Measurements from ENCODE around the gene AIG1.
"Not testable (repeated sequence)": the region's sequence is repeated elsewhere in the genome, so short reads cannot be mapped to it uniquely, and the experiment has no call there.

Gene AIG1

GRCh38 chr6:143276436-143276835 is 215.7 kb downstream of the AIG1 start:
- no peak for DNase-seq (ENCODE audit: low read depth)

GRCh38 chr6:143279385-143279784 is 218.7 kb downstream of the AIG1 start:
- DNase-seq (ENCODE audit: low read depth) = no peak

GRCh38 chr6:143283887-143284645 is 223.4 kb downstream of the AIG1 start:
- DNase-seq (ENCODE audit: low read depth) = no peak

- no peak for DNase-seq (ENCODE audit: low read depth)
These were observed 225.6 kb downstream of the AIG1 start for GRCh38 chr6:143286251-143286795.

- no peak for DNase-seq (ENCODE audit: low read depth)
These were observed 228.2 kb downstream of the AIG1 start for GRCh38 chr6:143288923-143289322.

GRCh38 chr6:143290206-143290605 is 229.5 kb downstream of the AIG1 start:
- no peak for DNase-seq (ENCODE audit: low read depth)

- DNase-seq (ENCODE audit: low read depth) = no peak
These were observed 232.8 kb downstream of the AIG1 start for GRCh38 chr6:143293523-143293922.

- no peak for DNase-seq (ENCODE audit: low read depth)
These were observed 233.7 kb downstream of the AIG1 start for GRCh38 chr6:143294265-143294860.

- DNase-seq (ENCODE audit: low read depth) = no peak
These were observed 235.2 kb downstream of the AIG1 start for GRCh38 chr6:143295932-143296331.

- DNase-seq (ENCODE audit: low read depth) = no peak
These were observed 237.4 kb downstream of the AIG1 start for GRCh38 chr6:143298071-143298470.

GRCh38 chr6:143299253-143300166 is 238.8 kb downstream of the AIG1 start:
- no peak for DNase-seq (ENCODE audit: low read depth)

GRCh38 chr6:143301188-143301587 is 240.5 kb downstream of the AIG1 start:
- DNase-seq (ENCODE audit: low read depth) = no peak

- DNase-seq (ENCODE audit: low read depth) = not testable (repeated sequence)
These were observed 247.1 kb downstream of the AIG1 start for GRCh38 chr6:143307760-143308159.

- DNase-seq (ENCODE audit: low read depth) = no peak
These were observed 252.5 kb downstream of the AIG1 start for GRCh38 chr6:143313163-143313562.

- no peak for DNase-seq (ENCODE audit: low read depth)
These were observed 260.9 kb downstream of the AIG1 start for GRCh38 chr6:143321491-143322086.

GRCh38 chr6:143322386-143322785 is 261.7 kb downstream of the AIG1 start:
- DNase-seq (ENCODE audit: low read depth) = no peak

- DNase-seq (ENCODE audit: low read depth) = no peak
These were observed 263.2 kb downstream of the AIG1 start for GRCh38 chr6:143323729-143324470.

- DNase-seq (ENCODE audit: low read depth) = no peak
These were observed 264.9 kb downstream of the AIG1 start for GRCh38 chr6:143325379-143326140.

GRCh38 chr6:143328876-143329275 is 268.2 kb downstream of the AIG1 start:
- no peak for DNase-seq (ENCODE audit: low read depth)

- no peak for DNase-seq (ENCODE audit: low read depth)
These were observed 268.6 kb downstream of the AIG1 start for GRCh38 chr6:143329323-143329722.

GRCh38 chr6:143331362-143331761 is 270.7 kb downstream of the AIG1 start:
- no peak for DNase-seq (ENCODE audit: low read depth)
